Body of pancreas (tissue), 4 donors: Measurements from ENCODE around the gene LMAN2. TPM values are rescaled to one million over a fixed set of nuclear protein-coding genes. Genes with fewer than 3 reads are reported as not detected.

Experiments
- ATAC-seq: fragments of 150-250 bp; one replicate; pipeline ENCODE4 v1.9.1; 2016
- DNase-seq, 4 donors: peaks; one replicate each; pipeline ENCODE4 v3.0.0-alpha.2; 2019
- H3K27ac ChIP-seq, 4 donors: fragments of 200-600 bp; sonication (generic); 1 replicate in 3 of 4; 2 replicates in 1 of 4; pipeline versions ENCODE4 v1.5.1 to v1.6.1; 2016 to 2019; ENCODE audit warnings: mild to moderate bottlenecking in 1 of 4, mixed read lengths in 1 of 4, moderate library complexity in 1 of 4
- H3K27me3 ChIP-seq, 2 donors: fragments of 200-600 bp; sonication (generic); one replicate each; pipeline ENCODE4 v1.6.0; 2016; ENCODE audit warnings: mild to moderate bottlenecking in 1 of 2
- H3K36me3 ChIP-seq, 2 donors: fragments of 200-600 bp; sonication (generic); replicated peaks in 1 of 2; 2 replicates each; pipeline ENCODE4 v1.5.1; 2016; ENCODE audit warnings: low read depth in 2 of 2; ENCODE audit not compliant: insufficient read depth in 1 of 2
- H3K4me1 ChIP-seq: fragments of 200-600 bp; sonication (generic); one replicate; pipeline ENCODE4 v1.6.0; 2016
- H3K4me3 ChIP-seq, 2 donors: fragments of 200-600 bp; sonication (generic); 1 replicate in 1 of 2; 2 replicates in 1 of 2; pipeline ENCODE4 v1.5.1; 2016 to 2019
- H3K9me3 ChIP-seq, 3 donors: fragments of 200-600 bp; sonication (generic); 1 replicate in 2 of 3; 2 replicates in 1 of 3; pipeline ENCODE4 v1.5.1; 2016
- POLR2A ChIP-seq, 3 donors: fragments of 450-650 bp; IDR thresholded peaks; one replicate each; pipeline ENCODE4 v1.6.1; 2016; ENCODE audit warnings: antibody characterized with exemption in 3 of 3, mild to moderate bottlenecking in 2 of 3
- WGBS, 2 donors: methylation state at CpG; one replicate each; pipeline ENCODE4 v1.1.5; 2017; 5-methylcytosine and 5-hydroxymethylcytosine counted together
- intact Hi-C: fragments of 100-400 bp; cut with DNase I; formaldehyde crosslinking; loops from one replicate; pipeline ENCODE4 v1.15.1; 2023
- total RNA-seq, 2 donors: library from RNA; depleted of rRNA; stranded (reverse); fragments of >200 nt; gene quantifications; one replicate each; pipeline ENCODE4 v1.1.0, GENCODE V29; 2016
- TF ChIP-seq, protein P1 (sequence below), 7 experiments: fragments of 450-650 bp in 4 of 7; fragments of 200-600 bp in 3 of 7; sonication (generic) in 3 of 7; IDR thresholded peaks; one replicate each; pipeline ENCODE4 v1.5.1; 2016 to 2019; ENCODE audit warnings: antibody characterized with exemption in 7 of 7

LMAN2 gene
- total RNA-seq, 2 donors from 2014 or later: 218 to 227 TPM

DNA sequence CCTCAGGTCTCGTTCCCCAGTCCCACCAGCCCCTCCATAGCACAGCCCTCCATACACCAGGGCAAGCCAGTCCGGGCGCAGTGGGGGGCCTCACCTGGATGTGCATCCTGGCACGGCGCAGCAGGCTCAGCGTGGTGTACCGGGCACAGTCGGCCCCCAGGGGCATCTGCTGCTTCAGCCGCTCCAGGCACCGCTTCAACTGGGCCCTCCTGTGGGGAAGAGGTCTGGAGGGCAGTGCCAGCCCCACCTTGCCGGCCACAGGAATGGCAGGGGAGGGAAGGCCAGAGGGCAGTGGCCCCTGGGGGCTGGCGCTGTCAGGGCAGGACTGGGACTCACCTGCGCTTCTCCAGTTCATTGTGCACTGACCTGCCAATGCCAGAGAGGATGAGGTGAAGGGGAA, 41.1 kb downstream of the LMAN2 start:
- WGBS, 2 donors: 87 to 91% methylated on average over 7 to 11 of the region's 13 CpGs
- peaks cover 67% of the 10 kb centered on the region for H3K4me1 ChIP-seq
- no peak for DNase-seq

GRCh38 chr5:177309351-177310191, 41.9 kb downstream of the LMAN2 start:
- 48 to 55% methylated on average over 10 of the region's 10 CpGs for WGBS, 2 donors
- Histone ChIP-seq H3K36me3 (peaks cover 0 to 8% of the 10 kb centered on the region in 2 donors), H3K4me1 (peaks cover 75% of the 10 kb centered on the region), H3K27ac (peak overlapping the region; percentile 50 to 74 (median 60)), H3K27me3 (no peaks in the 10 kb centered on the region), H3K4me3 (no peak overlapping the region), H3K9me3 (no peaks in the 10 kb centered on the region)
- ATAC-seq (peak; percentile 36), DNase-seq (peak; percentile 69 to 75 (median 70))
- TF ChIP-seq POLR2A (IDR thresholded peaks at IDR 0.05): no peak
- TF ChIP-seq, protein P1, sequence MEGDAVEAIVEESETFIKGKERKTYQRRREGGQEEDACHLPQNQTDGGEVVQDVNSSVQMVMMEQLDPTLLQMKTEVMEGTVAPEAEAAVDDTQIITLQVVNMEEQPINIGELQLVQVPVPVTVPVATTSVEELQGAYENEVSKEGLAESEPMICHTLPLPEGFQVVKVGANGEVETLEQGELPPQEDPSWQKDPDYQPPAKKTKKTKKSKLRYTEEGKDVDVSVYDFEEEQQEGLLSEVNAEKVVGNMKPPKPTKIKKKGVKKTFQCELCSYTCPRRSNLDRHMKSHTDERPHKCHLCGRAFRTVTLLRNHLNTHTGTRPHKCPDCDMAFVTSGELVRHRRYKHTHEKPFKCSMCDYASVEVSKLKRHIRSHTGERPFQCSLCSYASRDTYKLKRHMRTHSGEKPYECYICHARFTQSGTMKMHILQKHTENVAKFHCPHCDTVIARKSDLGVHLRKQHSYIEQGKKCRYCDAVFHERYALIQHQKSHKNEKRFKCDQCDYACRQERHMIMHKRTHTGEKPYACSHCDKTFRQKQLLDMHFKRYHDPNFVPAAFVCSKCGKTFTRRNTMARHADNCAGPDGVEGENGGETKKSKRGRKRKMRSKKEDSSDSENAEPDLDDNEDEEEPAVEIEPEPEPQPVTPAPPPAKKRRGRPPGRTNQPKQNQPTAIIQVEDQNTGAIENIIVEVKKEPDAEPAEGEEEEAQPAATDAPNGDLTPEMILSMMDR (IDR thresholded peaks at IDR 0.05): peak in 6 of 7 experiments; percentile 50 to 73 (median 62)
- intact Hi-C loops: loop anchor here (5.0 to 10.0 kb wide), 2 partner anchors 68 to 165 kb away; partner anchors contain the start of gene DBN1

More for the DNA sequence above, 41.1 kb downstream of the LMAN2 start:
- H3K36me3 ChIP-seq: peaks cover 0 to 8% of the 10 kb centered on the region in 2 donors
- no peak overlapping the region for H3K4me3 ChIP-seq
- peak overlapping the region in 1 of 4 donors; percentile 69 for H3K27ac ChIP-seq
- intact Hi-C loops: loop anchor here (5.0 to 10.0 kb wide), 2 partner anchors 67 to 164 kb away; partner anchors contain the start of gene DBN1
- H3K27me3 ChIP-seq: no peaks in the 10 kb centered on the region
- no peak for ATAC-seq
- TF ChIP-seq POLR2A (IDR thresholded peaks at IDR 0.05): no peak
- H3K9me3 ChIP-seq: no peaks in the 10 kb centered on the region

DNA sequence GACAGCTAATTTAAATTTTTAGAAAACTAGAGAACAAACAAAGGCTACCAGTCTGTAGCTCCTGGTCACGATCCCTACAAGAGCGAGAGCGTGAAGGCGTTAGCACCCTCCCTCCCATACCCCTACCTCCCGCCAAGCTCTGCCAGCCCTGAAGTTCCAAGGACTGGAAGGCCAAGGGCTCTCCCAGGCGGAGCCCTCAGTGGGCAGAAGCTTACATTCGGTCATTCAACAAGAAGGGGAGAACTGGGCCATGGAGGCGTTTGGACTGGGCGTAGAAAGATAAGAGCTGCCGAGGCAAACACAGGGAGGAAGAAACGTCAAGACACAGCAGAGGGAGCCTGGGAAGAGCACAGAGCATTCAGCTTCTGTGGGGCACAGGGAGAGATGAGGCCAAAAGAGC, 42.7 kb downstream of the LMAN2 start:
- peak overlapping the region; percentile 50 to 74 (median 60) for H3K27ac ChIP-seq
- no peaks in the 10 kb centered on the region for H3K27me3 ChIP-seq
- TF ChIP-seq POLR2A (IDR thresholded peaks at IDR 0.05): no peak
- TF ChIP-seq, protein P1 (IDR thresholded peaks at IDR 0.05): no peak
- no peak overlapping the region for H3K4me3 ChIP-seq
- ATAC-seq (no peak), DNase-seq (peak in 2 of 4 donors; percentile 40 to 44)
- intact Hi-C loops: no loop called here
- H3K36me3 ChIP-seq: peaks cover 0 to 8% of the 10 kb centered on the region in 2 donors
- peaks cover 81% of the 10 kb centered on the region for H3K4me1 ChIP-seq
- H3K9me3 ChIP-seq: no peaks in the 10 kb centered on the region
- WGBS, 2 donors: 45 to 47% methylated on average over 11 of the region's 11 CpGs

DNA sequence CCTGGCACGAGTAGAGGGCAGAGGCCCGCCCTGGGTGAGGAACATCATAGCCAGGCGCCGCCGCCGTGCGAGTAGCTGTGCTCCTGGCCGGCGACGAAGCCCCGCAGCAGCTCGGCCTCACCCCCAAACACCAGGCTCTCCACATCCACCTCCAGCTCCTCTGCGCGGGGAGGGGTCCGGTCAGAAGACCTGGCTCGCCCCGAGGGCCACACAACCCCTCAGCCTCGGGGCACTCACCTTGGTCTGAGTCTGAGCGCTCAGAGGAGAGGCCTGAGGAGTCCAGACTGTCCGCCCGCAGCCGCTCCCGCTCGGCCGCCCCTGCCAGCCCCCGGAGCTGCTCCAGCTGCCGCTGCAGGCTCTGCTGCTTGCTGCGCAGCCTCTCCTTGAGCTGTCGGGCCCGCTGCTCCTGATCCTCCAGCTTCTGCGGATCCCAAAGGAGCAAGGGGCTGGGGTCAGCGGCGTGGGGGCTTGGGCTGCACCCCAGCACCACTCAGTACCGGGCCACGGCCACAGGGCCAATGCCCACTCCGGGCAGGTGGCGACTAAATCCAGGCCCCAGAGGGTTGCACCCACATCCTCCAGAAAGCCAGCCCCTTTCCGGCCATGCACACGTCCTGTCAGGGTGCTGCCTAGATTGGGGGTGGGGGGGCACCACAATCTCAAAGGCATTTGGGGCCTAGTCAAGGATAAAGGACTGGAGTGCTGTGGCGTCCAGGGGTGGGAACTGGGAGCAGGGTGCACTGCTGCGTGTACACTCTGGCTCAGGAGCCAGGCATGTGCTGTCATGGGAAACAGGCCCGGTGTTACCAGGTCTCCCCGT, 43.7 kb downstream of the LMAN2 start:
- H3K27ac ChIP-seq: peak overlapping the region in 3 of 4 donors; percentile 50 to 74 (median 69)
- no peaks in the 10 kb centered on the region for H3K9me3 ChIP-seq
- 72 to 78% methylated on average over 11 to 33 of the region's 43 CpGs for WGBS, 2 donors
- no peaks in the 10 kb centered on the region for H3K27me3 ChIP-seq
- ATAC-seq (peak; percentile 45), DNase-seq (peak; percentile 70 to 87 (median 86))
- peaks cover 0 to 8% of the 10 kb centered on the region in 2 donors for H3K36me3 ChIP-seq
- H3K4me1 ChIP-seq: peaks cover 80% of the 10 kb centered on the region
- intact Hi-C loops: no loop called here
- TF ChIP-seq, protein P1 (IDR thresholded peaks at IDR 0.05): no peak
- TF ChIP-seq POLR2A (IDR thresholded peaks at IDR 0.05): peak in 1 of 3 donors; percentile 22
- no peak overlapping the region for H3K4me3 ChIP-seq
